Type B pancreatic cell (in vitro differentiated cells): Measurements from ENCODE around the gene KCNC1. TPM values are rescaled to one million over a fixed set of nuclear protein-coding genes. Genes with fewer than 3 reads are reported as not detected.

Experiments used
- DNase-seq: peaks from one replicate; pipeline ENCODE4 v3.0.0; 2021; ENCODE audit warnings: mixed read lengths; ENCODE audit not compliant: unreplicated experiment; ENCODE audit errors: extremely low spot score
- H3K27ac Mint-ChIP-seq: 2 replicates; pipeline ENCODE4 v1.8.0; 2021; ENCODE audit warnings: mild to moderate bottlenecking, mixed read lengths
- H3K27me3 Mint-ChIP-seq: 2 replicates; pipeline ENCODE4 v1.8.0; 2021; ENCODE audit warnings: mixed read lengths
- H3K36me3 Mint-ChIP-seq: 2 replicates; pipeline ENCODE4 v1.8.0; 2021; ENCODE audit warnings: mixed read lengths
- H3K4me1 Mint-ChIP-seq: one replicate; pipeline ENCODE4 v1.8.0; 2021; ENCODE audit warnings: mixed read lengths; ENCODE audit not compliant: unreplicated experiment
- H3K4me3 Mint-ChIP-seq: 2 replicates; pipeline ENCODE4 v1.8.0; 2021; ENCODE audit warnings: mild to moderate bottlenecking, mixed read lengths
- H3K9me3 Mint-ChIP-seq: 2 replicates; pipeline ENCODE4 v1.8.0; 2021; ENCODE audit warnings: mixed read lengths
- total RNA-seq: library from RNA; stranded (reverse); gene quantifications from 2 replicates; pipeline ENCODE4 v1.2.1, GENCODE V29; 2021; ENCODE audit warnings: low replicate concordance
- TF ChIP-seq, protein P1 (sequence below): fragments of 200-600 bp; sonication (generic); conservative IDR thresholded peaks from 2 replicates; pipeline ENCODE4 v1.5.0; 2021; ENCODE audit warnings: antibody characterized with exemption, mild to moderate bottlenecking

KCNC1 gene
- total RNA-seq, 1 donor from 2014 or later, result 2.8 TPM

DNA sequence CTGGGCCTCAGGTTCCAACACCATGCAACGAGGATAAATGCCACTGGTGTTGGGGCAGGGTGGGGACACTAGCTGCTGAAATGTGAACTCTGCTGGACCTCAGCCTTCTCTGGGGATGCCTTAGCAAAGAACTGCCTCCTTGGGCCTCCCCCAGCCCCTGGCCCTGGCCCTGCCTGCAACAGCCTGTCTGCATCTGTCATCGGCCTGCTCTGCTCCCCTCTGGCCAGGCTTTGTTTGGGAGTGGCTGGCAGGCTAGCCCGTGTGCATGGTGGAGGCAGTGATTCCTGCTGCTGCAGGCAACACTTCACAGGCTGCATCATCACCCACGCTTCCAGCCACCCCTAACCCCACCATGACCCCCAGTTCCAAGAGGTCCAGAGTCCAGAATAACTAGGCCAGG, 26.8 kb upstream of the KCNC1 start:
- no peaks in the 10 kb centered on the region for H3K36me3 Mint-ChIP-seq
- TF ChIP-seq, protein P1, sequence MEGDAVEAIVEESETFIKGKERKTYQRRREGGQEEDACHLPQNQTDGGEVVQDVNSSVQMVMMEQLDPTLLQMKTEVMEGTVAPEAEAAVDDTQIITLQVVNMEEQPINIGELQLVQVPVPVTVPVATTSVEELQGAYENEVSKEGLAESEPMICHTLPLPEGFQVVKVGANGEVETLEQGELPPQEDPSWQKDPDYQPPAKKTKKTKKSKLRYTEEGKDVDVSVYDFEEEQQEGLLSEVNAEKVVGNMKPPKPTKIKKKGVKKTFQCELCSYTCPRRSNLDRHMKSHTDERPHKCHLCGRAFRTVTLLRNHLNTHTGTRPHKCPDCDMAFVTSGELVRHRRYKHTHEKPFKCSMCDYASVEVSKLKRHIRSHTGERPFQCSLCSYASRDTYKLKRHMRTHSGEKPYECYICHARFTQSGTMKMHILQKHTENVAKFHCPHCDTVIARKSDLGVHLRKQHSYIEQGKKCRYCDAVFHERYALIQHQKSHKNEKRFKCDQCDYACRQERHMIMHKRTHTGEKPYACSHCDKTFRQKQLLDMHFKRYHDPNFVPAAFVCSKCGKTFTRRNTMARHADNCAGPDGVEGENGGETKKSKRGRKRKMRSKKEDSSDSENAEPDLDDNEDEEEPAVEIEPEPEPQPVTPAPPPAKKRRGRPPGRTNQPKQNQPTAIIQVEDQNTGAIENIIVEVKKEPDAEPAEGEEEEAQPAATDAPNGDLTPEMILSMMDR, result no peak
- peaks cover 33% of the 10 kb centered on the region for H3K27me3 Mint-ChIP-seq
- no peaks in the 10 kb centered on the region for H3K4me1 Mint-ChIP-seq
- no peak overlapping the region for H3K27ac Mint-ChIP-seq
- DNase-seq, result no peak
- peaks cover 10% of the 10 kb centered on the region for H3K9me3 Mint-ChIP-seq
- no peak overlapping the region for H3K4me3 Mint-ChIP-seq

DNA sequence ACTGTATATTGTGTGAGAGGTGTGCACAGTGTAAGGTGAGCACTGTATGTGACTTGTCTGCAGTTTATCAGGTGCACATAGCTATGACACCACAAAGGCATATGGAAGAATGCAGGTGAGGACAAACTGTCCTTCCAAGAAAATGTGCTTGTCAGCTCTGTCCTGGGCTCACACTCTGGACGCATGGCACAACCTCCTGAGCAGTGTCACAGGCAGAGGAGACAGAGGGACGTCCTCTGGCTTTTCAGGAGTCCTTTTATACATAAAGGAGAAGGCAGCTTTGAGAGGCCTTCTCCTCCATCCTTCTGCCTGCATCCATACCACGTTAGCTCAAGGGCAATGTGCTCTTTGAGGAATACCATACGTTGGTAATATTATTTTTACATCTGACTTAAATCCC, 22.7 kb upstream of the KCNC1 start:
- Mint-ChIP-seq H3K27ac (no peak overlapping the region), H3K36me3 (no peaks in the 10 kb centered on the region), H3K4me1 (no peaks in the 10 kb centered on the region), H3K27me3 (peaks cover 27% of the 10 kb centered on the region), H3K4me3 (no peak overlapping the region), H3K9me3 (no peaks in the 10 kb centered on the region)
- no peak for DNase-seq
- TF ChIP-seq, protein P1, result no peak

DNA sequence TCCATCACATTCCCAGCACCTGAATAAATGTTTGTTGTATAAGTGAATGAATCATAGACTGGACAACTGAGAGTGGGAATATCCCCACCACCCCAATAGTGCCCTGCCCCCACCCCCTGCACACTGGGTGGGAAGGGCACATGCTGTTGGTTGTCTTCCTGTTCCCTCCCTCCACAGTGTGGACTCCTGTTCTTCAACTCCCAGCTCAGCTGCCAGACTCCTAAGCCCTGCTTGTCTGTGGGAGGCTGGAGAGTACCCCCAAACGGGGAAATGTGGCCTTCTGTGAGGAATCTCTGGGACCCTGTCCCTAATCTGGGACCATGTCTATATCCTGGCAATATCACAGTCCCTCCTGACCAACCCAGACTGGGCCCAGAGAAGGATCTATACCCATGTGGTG, 20.7 kb upstream of the KCNC1 start:
- no peaks in the 10 kb centered on the region for H3K36me3 Mint-ChIP-seq
- TF ChIP-seq, protein P1, result no peak
- no peaks in the 10 kb centered on the region for H3K9me3 Mint-ChIP-seq
- DNase-seq, result no peak
- H3K27ac Mint-ChIP-seq, result no peak overlapping the region
- H3K4me3 Mint-ChIP-seq, result no peak overlapping the region
- H3K4me1 Mint-ChIP-seq, result no peaks in the 10 kb centered on the region
- H3K27me3 Mint-ChIP-seq, result peaks cover 21% of the 10 kb centered on the region

DNA sequence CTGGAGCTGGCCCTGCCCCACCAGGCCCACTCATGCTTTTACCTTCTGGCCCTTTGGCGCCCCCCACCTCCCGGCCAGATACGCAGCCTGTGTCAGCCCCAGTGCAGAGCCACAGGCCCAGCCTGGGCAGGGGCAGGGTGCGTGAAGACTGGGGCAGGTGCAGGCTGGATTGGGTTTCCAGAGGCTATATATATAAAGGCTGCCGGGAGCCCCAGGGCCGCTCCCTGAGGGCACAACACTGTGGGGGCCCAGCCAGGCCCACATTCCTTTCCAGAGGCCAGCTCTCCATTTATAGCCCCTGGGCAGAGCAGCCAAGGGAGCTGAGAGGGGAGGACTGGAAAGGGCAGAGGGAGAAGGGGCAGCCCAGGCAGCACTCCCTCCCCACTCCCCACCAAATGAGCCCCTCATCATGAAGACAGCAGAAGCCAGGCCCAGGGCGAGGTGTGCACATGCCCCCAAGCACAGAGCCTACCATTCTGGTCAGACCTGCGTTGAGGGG, 20.2 kb upstream of the KCNC1 start:
- Mint-ChIP-seq H3K4me3 (no peak overlapping the region), H3K36me3 (no peaks in the 10 kb centered on the region), H3K4me1 (no peaks in the 10 kb centered on the region), H3K27me3 (peaks cover 15% of the 10 kb centered on the region), H3K27ac (no peak overlapping the region), H3K9me3 (no peaks in the 10 kb centered on the region)
- no peak for DNase-seq
- TF ChIP-seq, protein P1, result no peak

DNA sequence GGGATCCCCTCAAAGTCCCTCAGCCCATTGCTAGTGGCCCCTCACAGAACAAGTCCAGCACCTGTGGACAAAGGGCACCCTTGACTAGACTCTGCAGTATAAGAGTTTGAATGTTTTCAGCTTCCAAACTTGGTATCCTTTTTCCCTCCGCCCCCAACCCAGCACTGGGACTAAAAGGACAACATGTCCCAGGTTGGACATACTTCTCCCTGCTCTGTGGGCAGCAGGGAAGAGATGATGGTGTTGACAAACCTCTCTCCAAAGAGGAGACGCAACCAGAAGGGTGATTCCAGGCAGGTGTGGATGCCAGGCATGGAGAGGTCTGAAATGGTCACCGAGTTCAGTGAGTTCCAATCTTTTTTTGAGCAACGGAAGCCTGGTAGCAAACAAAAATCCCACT, 19.7 kb upstream of the KCNC1 start:
- Mint-ChIP-seq H3K9me3 (no peaks in the 10 kb centered on the region), H3K36me3 (no peaks in the 10 kb centered on the region), H3K27me3 (peaks cover 13% of the 10 kb centered on the region), H3K27ac (no peak overlapping the region), H3K4me3 (no peak overlapping the region), H3K4me1 (no peaks in the 10 kb centered on the region)
- no peak for DNase-seq
- TF ChIP-seq, protein P1, result no peak

DNA sequence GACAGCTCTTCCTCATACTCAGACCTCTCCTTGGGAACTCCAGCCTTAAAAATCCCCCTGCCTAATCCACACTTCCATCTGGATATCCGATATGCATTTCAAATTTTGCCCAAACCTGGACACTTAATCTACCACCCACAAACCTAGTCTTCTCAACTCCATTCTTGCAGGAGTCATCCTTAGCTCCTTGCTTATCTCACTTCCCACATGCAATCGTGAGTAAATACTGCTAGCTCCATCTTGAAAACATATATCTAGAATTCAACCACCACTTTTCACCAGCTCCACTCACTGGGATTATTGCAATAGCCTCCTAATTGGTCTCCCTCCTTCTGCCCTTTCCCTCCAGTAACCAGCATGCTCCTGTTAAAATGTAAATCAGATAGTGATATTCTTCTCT, 17.8 kb upstream of the KCNC1 start:
- Mint-ChIP-seq H3K4me3 (no peak overlapping the region), H3K4me1 (no peaks in the 10 kb centered on the region), H3K27me3 (peaks cover 28% of the 10 kb centered on the region), H3K36me3 (no peaks in the 10 kb centered on the region), H3K27ac (no peak overlapping the region), H3K9me3 (no peaks in the 10 kb centered on the region)
- no peak for DNase-seq
- TF ChIP-seq, protein P1, result no peak
